ENCODE measurements around the gene RAB27B. TPM values are rescaled to one million over a fixed set of nuclear protein-coding genes. Genes with fewer than 3 reads are reported as not detected.

RAB27B gene
- total RNA-seq, 2 experiments from 2014 or later: 2.4 to 2.5 TPM

GRCh38 chr18:54883816-54884604, 55.7 kb downstream of the RAB27B start:
- ATAC-seq (ENCODE audit: poor library complexity): no peak
- H3K36me3 ChIP-seq (ENCODE audit: insufficient read depth, low read length): no peaks in the 10 kb centered on the region
- no peaks in the 10 kb centered on the region for H3K9me3 ChIP-seq (ENCODE audit: control insufficient read depth in 1 of 2, insufficient read depth in 1 of 2, low read length in 2 of 2)
- no peaks in the 10 kb centered on the region for H3K9me3 Mint-ChIP-seq
- no peaks in the 10 kb centered on the region for H3K27me3 Mint-ChIP-seq
- no peak for DNase-seq
- TF ChIP-seq CTCF (IDR thresholded peaks at IDR 0.05): no peak
- H3K27me3 ChIP-seq (ENCODE audit: control insufficient read depth in 1 of 2, insufficient read depth in 2 of 2, low read length in 2 of 2): no peaks in the 10 kb centered on the region
- ChIA-PET POLR2A (no interaction called here), CTCF (no interaction called here)
- H3K4me1 Mint-ChIP-seq (ENCODE audit: low read depth): peaks cover 12% of the 10 kb centered on the region
- peaks cover 62% of the 10 kb centered on the region for H3K36me3 Mint-ChIP-seq (ENCODE audit: low read depth)
- no peak overlapping the region for H3K4me3 Mint-ChIP-seq
- no peaks in the 10 kb centered on the region for H3K4me1 ChIP-seq (ENCODE audit: insufficient read depth, low read length)
- H3K27ac Mint-ChIP-seq: no peak overlapping the region
- H3K27ac ChIP-seq (ENCODE audit: low read depth in 1 of 2, low read length in 2 of 2): no peak overlapping the region
- intact Hi-C loops (cut with DNase I, micrococcal nuclease): no loop called here
- H3K4me3 ChIP-seq (ENCODE audit: low read length): no peak overlapping the region

- ATAC-seq (ENCODE audit: poor library complexity) (no peak), DNase-seq (no peak)
- peaks cover 12% of the 10 kb centered on the region for H3K4me1 Mint-ChIP-seq (ENCODE audit: low read depth)
- H3K27ac ChIP-seq (ENCODE audit: low read depth in 1 of 2, low read length in 2 of 2): no peak overlapping the region
- H3K27ac Mint-ChIP-seq: no peak overlapping the region
- H3K36me3 Mint-ChIP-seq (ENCODE audit: low read depth): peaks cover 62% of the 10 kb centered on the region
- intact Hi-C loops (cut with DNase I, micrococcal nuclease): no loop called here
- no peaks in the 10 kb centered on the region for H3K4me1 ChIP-seq (ENCODE audit: insufficient read depth, low read length)
- no peaks in the 10 kb centered on the region for H3K27me3 ChIP-seq (ENCODE audit: control insufficient read depth in 1 of 2, insufficient read depth in 2 of 2, low read length in 2 of 2)
- H3K9me3 ChIP-seq (ENCODE audit: control insufficient read depth in 1 of 2, insufficient read depth in 1 of 2, low read length in 2 of 2): no peaks in the 10 kb centered on the region
- H3K4me3 ChIP-seq (ENCODE audit: low read length): no peak overlapping the region
- no peak for TF ChIP-seq CTCF (IDR thresholded peaks at IDR 0.05)
- ChIA-PET CTCF (no interaction called here), POLR2A (no interaction called here)
- H3K9me3 Mint-ChIP-seq: no peaks in the 10 kb centered on the region
- no peaks in the 10 kb centered on the region for H3K27me3 Mint-ChIP-seq
- no peak overlapping the region for H3K4me3 Mint-ChIP-seq
- H3K36me3 ChIP-seq (ENCODE audit: insufficient read depth, low read length): no peaks in the 10 kb centered on the region
These were observed 60.1 kb downstream of the RAB27B start for GRCh38 chr18:54888378-54888777.

- Mint-ChIP-seq H3K27me3 (no peaks in the 10 kb centered on the region), H3K36me3 (ENCODE audit: low read depth) (peaks cover 58% of the 10 kb centered on the region), H3K4me3 (no peak overlapping the region), H3K9me3 (no peaks in the 10 kb centered on the region), H3K4me1 (ENCODE audit: low read depth) (peaks cover 12% of the 10 kb centered on the region), H3K27ac (no peak overlapping the region)
- CTCF ChIA-PET: no interaction called here
- Histone ChIP-seq H3K27ac (ENCODE audit: low read depth in 1 of 2, low read length in 2 of 2) (no peak overlapping the region), H3K9me3 (ENCODE audit: control insufficient read depth in 1 of 2, insufficient read depth in 1 of 2, low read length in 2 of 2) (no peaks in the 10 kb centered on the region), H3K4me1 (ENCODE audit: insufficient read depth, low read length) (no peaks in the 10 kb centered on the region), H3K27me3 (ENCODE audit: control insufficient read depth in 1 of 2, insufficient read depth in 2 of 2, low read length in 2 of 2) (no peaks in the 10 kb centered on the region), H3K4me3 (ENCODE audit: low read length) (no peak overlapping the region), H3K36me3 (ENCODE audit: insufficient read depth, low read length) (no peaks in the 10 kb centered on the region)
- TF ChIP-seq CTCF (IDR thresholded peaks at IDR 0.05): no peak
- intact Hi-C loops (cut with DNase I, micrococcal nuclease): no loop called here
- DNase-seq (no peak), ATAC-seq (ENCODE audit: poor library complexity) (no peak)
- POLR2A ChIA-PET: no interaction called here
These were observed 60.7 kb downstream of the RAB27B start for GRCh38 chr18:54888933-54889332.

Measured in CD4-positive, alpha-beta T cell (primary cell).